Measurements from ENCODE around the gene SMIM14. TPM values are rescaled to one million over a fixed set of nuclear protein-coding genes. Genes with fewer than 3 reads are reported as not detected.

SMIM14 gene
- total and polyA plus RNA-seq, 2 of the 8 experiments (the other 6 are each of a cell fraction or from before 2014, with no cell fraction given), result 29.1 to 31.0 TPM

GRCh38 chr4:39533541-39533940 lies 105.1 kb downstream of the SMIM14 start:
- no peak overlapping the region for H4K91ac ChIP-seq (replicated peaks; ENCODE audit: insufficient read length, low read length)
- H4K8ac ChIP-seq (ENCODE audit: extremely low read depth, insufficient read depth, low read length), result no peak overlapping the region; the same call in 1 of the 2 replicates
- no peak overlapping the region for H3K4ac ChIP-seq (replicated peaks; ENCODE audit: insufficient read length, low read depth, low read length)
- H2AFZ ChIP-seq (ENCODE audit: low read length), result no peak overlapping the region
- H4K5ac ChIP-seq (ENCODE audit: insufficient read length, low read depth, low read length), result no peak overlapping the region
- no peaks in the 10 kb centered on the region for H3K79me1 ChIP-seq (ENCODE audit: low read depth, low read length)
- H2BK12ac ChIP-seq (ENCODE audit: low read depth, low read length), result no peak overlapping the region
- no peak overlapping the region for H2BK15ac ChIP-seq (ENCODE audit: low read length)
- no peak overlapping the region for H3K56ac ChIP-seq (replicated peaks; ENCODE audit: insufficient read length, low read depth, low read length)
- no peak overlapping the region for H2AK5ac ChIP-seq (ENCODE audit: low read depth, low read length)
- 0 out of 2 replicates have a peak, but pooled peaks cover under 1% of the 10 kb centered on the region for H3K23me2 ChIP-seq (ENCODE audit: low read depth, low read length)
- H4K20me1 ChIP-seq (replicated peaks in 1 of 2; ENCODE audit: control insufficient read depth in 1 of 2, insufficient read depth in 2 of 2, low read length in 2 of 2), result no peaks in the 10 kb centered on the region
- H3K4me2 ChIP-seq (ENCODE audit: insufficient read depth in 1 of 2, low read depth in 2 of 2, low read length in 2 of 2), result no peak overlapping the region
- H2BK5ac ChIP-seq (ENCODE audit: low read depth, low read length), result no peak overlapping the region
- 98% methylated on average over 4 of the region's 5 CpGs; no CpG with 5 or more reads in 1 of the 2 experiments for WGBS, 2 experiments (ENCODE audit: extremely low coverage in 1 of 2, insufficient coverage in 1 of 2, insufficient read length in 1 of 2, insufficient replicate concordance in 2 of 2, low coverage in 1 of 2, low lambda C conversion rate in 2 of 2, missing lambda C conversion rate in 1 of 2)
- H3K27me3 ChIP-seq (replicated peaks in 1 of 4; ENCODE audit: control insufficient read depth in 3 of 4, extremely low read depth in 1 of 4, insufficient read depth in 3 of 4, low read length in 3 of 4), result no peaks in the 10 kb centered on the region
- no peak overlapping the region for H3K23ac ChIP-seq (ENCODE audit: insufficient read length)
- peaks cover 3 to 20% of the 10 kb centered on the region in 2 experiments; a peak in 3 of 4 replicates for H3K79me2 ChIP-seq (ENCODE audit: control insufficient read depth in 1 of 2, insufficient read depth in 2 of 2, low read length in 2 of 2)
- CTCF ChIA-PET (ENCODE audit: partially characterized antibody), result no interaction called here
- no peak for FAIRE-seq
- no peak overlapping the region for H3K27ac ChIP-seq (ENCODE audit: low read depth, low read length)
- H2BK20ac ChIP-seq (ENCODE audit: low read length), result no peak overlapping the region
- peaks cover 25 to 33% of the 10 kb centered on the region in 2 experiments for H3K9me3 ChIP-seq (ENCODE audit: insufficient read depth in 2 of 2, low read depth in 1 of 2, low read length in 1 of 2)
- peaks cover 2 to 53% (median 22%) of the 10 kb centered on the region in 4 experiments; a peak in 6 of 8 replicates for H3K36me3 ChIP-seq (ENCODE audit: control insufficient read depth in 2 of 4, insufficient read depth in 4 of 4, low read length in 3 of 4)
- no peak overlapping the region for H3K4me3 ChIP-seq (ENCODE audit: extremely low read depth in 1 of 4, insufficient read depth in 2 of 4, low read depth in 3 of 4, low read length in 4 of 4)
- H3K4me1 ChIP-seq (replicated peaks in 1 of 4; ENCODE audit: control insufficient read depth in 3 of 4, insufficient read depth in 4 of 4, low read length in 3 of 4), result no peaks in the 10 kb centered on the region
- H3K18ac ChIP-seq (ENCODE audit: extremely low read depth, low read length), result no peak overlapping the region
- no peak overlapping the region for H3K9ac ChIP-seq (replicated peaks in 1 of 4; ENCODE audit: extremely low read depth in 1 of 4, low read depth in 3 of 4, low read length in 3 of 4)
- H3K14ac ChIP-seq (ENCODE audit: insufficient read length), result no peak overlapping the region
- H2BK120ac ChIP-seq (replicated peaks; ENCODE audit: low read depth, low read length), result no peak overlapping the region
- no peak for DNase-seq (ENCODE audit: low read depth in 1 of 2, low spot score in 2 of 2)
- POLR2A ChIA-PET (ENCODE audit: partially characterized antibody), result interaction anchor here (1.3 kb wide), 1 partner anchor 9 kb away, joined by 6 read pairs; no protein-coding TSS in a partner anchor
- TF ChIP-seq RNF2 (IDR thresholded peaks at IDR 0.05; ENCODE audit: borderline replicate concordance, low read depth, low read length, missing control alignments, poor library complexity, severe bottlenecking) (no peak), RXRA (IDR thresholded peaks at IDR 0.05; ENCODE audit: insufficient read depth, low read depth, low read length) (no peak), EZH2 (IDR thresholded peaks at IDR 0.05; ENCODE audit: low read depth, low read length, severe bottlenecking) (no peak), ATF2 (IDR thresholded peaks at IDR 0.05; ENCODE audit: low read length) (no peak), TAF7 (optimal IDR thresholded peaks at IDR 0.05; ENCODE audit: borderline replicate concordance, low read depth, low read length) (no peak), TCF12 (IDR thresholded peaks at IDR 0.05; ENCODE audit: low read depth, low read length) (no peak), ZNF274 (IDR thresholded peaks at IDR 0.05; ENCODE audit: borderline replicate concordance, extremely low read depth, low read length) (no peak), NRF1 (IDR thresholded peaks at IDR 0.05; ENCODE audit: low read depth, low read length) (no peak), EGR1 (IDR thresholded peaks at IDR 0.05; ENCODE audit: borderline replicate concordance, low read depth, low read length) (no peak), CHD2 (IDR thresholded peaks at IDR 0.05; ENCODE audit: low read length) (no peak), MAFK (IDR thresholded peaks at IDR 0.05; ENCODE audit: low read depth, low read length) (no peak), CHD1 (IDR thresholded peaks at IDR 0.05; ENCODE audit: low read depth, low read length) (no peak)
